Erythroblast (primary cell): Measurements from ENCODE around the gene OPN4.

Source experiments
- GATA1 ChIP-seq: IDR thresholded peaks from 2 replicates; pipeline ENCODE4 v1.6.1; 2011; ENCODE audit warnings: low read depth, mild to moderate bottlenecking, control low read depth, low read length, moderate library complexity
- POLR2A ChIP-seq: IDR thresholded peaks from 2 replicates; pipeline ENCODE4 v1.6.1; 2011; ENCODE audit warnings: mild to moderate bottlenecking, low read length

DNA sequence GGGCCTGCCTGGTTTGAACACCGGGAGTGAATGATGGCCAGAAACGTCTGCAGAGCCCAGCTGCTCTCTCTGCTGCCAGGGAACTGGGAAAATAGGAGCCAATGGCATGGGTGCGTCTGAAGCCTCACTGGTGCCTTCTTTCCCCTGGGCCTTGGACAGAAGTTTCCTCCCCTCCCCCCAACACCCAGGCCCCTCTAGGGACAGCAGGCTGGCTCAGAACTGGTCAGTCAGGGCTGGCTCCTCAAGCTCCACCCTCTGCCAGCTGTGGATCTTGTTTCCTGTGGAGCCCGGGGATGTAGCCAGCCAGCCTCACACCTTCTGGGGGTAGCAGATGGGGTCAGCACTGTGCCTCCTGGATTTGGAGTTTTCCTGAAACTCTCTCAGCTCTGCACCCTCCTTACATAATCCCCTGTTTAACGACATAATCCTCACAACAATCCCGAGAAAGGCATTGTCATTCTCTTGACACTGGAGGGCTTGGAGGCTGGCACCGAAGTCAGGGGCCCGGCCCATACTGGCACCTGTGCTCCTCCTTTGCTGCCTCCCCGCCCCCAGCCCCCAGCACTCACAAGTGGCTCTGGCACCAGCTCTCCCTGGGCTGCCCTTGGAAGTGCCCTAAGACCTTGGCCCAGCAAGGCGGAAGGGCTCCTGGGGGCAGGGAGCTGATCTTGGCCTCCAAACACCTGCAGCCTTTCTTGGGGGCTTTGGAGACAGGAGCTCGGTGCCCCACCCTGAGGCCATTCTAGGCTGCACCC lies 19.7 kb downstream of the OPN4 start:
- TF ChIP-seq POLR2A (no peak), GATA1 (no peak)
